Right forelimb (tissue), 1 donor: ENCODE measurements around the gene LIN9.

ENCODE experiments used
- DNase-seq: peaks from one replicate; pipeline ENCODE4 v3.0.0-alpha.2; 2018

The LIN9 gene

DNA sequence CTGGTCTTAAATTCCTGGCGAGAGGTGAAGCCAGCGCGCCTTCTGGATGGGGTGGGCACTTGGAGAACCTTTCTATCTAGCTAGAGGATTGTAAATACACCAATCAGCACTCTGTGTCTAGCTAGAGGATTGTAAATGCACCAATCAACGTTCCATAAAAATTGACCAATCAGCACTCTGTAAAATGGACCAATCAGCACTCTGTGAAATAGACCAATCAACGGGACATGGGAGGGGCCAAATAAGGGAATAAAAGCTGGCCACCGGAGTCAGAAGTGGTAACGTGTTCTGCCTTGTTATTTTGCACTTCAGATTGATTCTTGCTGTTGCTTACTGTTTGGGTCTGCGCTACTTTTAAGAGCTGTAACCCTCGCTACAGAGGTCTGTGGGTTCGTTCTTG lies 12.0 kb upstream of the LIN9 start:
- DNase-seq = no peak

DNA sequence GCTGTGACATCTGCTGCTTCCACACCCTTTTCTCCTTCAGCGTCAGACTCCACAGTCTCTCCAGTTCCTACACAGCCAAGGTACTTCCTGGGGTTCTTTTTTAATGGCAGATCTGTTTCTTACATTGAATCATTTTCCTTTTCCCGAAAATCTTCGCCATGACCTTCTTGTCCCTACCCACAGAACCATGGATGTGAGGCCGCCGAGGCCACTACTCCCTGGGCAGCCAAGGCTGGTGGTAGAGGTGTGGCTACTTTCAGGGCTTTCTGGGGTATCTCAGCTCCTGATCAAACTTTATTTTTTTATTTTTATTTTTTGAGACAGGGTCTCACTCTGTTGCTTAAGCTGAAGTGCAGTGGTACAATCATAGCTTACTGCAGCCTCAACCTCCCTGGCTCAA lies 9.5 kb upstream of the LIN9 start:
- DNase-seq = no peak

DNA sequence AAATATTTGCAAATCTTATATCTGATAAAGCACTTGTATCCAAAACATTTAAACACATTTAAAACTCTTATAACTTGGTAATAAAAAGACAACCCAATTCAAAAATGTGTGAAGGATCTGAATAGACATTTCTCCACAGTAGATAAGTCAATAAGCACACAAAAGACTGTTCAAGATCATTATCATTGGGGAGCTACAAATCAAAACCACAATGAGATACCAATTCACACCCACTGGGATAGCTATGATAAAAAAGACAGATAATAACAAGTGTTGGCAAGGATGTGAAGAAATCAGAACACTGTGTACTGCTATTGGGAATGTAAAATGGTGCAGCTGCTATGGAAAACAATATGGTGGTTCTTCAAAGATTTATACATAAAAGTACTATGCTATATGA lies 5.1 kb upstream of the LIN9 start:
- no peak for DNase-seq

DNA sequence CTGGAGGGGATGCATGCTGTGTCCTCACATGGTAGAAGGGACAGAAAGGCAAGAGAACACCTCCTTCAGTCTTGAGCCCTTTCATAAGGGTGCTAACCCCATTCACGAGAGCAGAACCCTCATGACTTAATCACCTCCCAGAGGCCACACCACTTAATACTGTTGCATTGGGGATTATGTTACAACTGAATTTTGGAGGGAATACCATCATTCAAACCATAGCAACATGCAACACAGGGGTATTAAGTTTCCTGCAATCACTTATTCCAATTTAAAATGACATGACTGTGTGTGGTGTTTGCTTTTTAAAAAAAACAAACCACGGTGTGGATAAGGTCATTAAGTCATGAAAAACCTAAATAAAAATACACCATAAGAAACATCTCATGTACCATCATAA lies 3.1 kb upstream of the LIN9 start:
- DNase-seq = no peak

DNA sequence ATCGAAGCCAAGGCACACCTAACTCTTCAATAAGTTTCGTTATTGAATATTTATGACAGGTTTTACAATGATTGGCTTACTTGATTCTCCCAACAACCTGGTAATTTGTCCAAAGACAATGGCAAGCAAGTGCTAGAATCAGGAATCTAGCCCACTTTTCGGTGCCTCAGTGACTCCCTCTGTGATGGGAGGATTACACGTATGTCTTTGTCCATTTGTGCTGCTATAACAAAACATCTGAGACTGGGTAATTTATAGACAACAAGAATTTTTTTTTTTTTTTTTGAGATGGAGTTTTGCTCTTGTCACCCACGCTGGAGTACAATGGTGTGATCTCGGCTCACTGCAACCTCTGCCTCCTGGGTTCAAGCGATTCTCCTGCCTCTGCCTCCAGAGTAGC lies 2.4 kb upstream of the LIN9 start:
- DNase-seq = no peak

DNA sequence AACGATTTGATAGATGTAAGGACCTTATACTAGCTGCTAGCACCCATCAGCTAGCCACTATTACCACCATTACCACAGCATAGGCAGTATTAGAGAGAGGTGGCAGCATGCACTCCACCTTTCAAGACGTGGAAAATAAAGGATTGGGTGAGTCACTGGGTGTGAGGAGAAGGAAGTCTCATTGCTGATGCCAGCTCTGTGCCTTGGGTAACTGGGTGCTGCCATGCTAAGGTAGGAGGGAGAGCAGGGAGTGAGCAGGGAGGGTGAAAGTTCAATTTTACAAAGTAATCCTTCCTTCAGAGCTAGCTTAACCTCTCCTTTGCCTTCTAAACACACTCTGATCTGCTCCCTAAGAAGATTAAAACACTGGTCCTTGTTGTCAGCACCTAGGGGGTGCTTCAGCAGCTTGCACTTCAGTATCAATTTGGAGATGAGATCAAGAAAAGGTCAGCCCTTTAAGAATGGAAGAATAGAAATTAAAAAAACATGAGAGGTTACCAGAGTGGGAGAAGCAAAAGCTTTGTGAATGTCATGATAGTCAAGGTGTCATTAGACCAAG lies 1.8 kb upstream of the LIN9 start:
- no peak for DNase-seq

DNA sequence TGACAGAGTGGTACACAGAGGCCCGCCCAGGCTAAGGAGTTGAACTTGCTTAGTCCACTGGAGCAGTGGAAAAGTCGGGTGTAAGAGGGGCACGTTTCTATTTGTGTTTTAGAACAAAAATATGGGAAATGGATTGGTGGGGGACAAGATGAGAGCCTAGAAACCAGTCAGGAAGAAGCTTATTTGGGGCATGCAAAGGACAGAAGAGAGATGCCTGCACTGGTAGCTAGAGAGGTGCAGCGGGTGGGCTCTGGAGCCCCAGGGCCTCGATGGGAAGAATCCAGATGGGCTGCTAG lies 1.2 kb upstream of the LIN9 start:
- no peak for DNase-seq

DNA sequence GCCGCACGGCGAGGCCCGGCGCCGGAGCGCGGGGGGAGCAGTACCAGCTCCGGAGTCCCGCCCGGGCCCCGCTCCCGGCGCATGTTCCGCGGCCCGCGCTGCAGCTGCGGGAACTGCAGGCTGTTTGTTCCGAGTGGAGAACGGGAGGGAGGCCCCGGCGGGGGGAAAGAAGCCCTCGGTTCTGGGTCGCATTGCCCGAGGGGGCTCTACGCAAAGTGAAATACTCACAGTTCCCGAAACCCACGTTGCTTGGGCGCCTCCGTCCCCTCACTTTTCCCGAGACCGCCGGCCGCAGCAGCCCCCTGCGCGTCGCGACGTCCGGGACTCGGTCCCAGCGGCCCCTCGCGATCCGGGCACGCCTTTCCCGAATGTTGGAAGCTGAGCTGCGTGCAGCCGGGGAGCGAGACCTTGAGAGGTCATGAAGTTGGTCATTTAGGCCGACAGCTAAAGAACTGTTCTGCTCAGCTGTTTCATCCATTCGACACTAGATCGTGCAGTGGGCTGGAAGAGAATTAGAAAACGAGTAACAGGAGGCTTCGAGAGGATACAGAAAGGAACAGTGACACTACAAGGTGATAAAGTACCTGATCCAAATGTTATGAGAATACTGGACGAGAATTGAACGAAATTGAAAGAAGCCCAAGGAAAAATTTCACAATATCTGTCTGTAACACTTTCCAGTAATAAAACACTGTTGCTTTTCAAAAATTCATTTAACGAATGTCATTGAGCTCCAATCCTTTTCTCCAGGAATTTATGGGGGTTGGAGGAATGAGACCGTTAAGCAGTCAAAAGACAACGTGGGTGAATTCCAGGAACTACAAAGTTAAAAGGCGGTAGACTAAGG lies 657 bp upstream of the LIN9 start:
- no peak for DNase-seq

DNA sequence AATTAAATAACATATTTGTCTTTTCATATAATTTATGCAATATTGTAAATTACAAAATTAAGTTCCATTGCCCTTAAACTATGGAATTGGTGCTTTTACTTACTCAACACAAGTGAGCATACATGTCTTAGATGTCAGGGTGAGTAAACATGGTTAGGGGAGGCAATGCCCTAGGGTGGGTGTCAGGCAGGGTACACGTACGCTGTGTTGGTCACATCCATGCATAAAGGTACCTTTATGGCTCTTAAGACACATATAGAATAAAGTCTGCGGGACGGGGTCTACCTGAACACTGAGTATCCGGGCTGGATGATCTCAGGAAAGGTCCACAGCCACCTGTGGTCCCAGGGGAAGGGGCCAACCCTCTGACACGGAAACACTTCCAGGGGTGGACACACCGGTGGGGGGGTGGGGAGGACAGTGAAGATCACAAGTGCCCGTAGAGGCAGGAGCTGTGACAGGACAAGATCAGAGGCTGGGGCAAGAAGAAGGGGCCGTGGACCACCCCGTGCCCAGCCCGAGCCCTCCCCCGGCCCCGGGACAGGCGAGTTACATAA lies 720 bp downstream of the LIN9 start:
- DNase-seq = no peak

DNA sequence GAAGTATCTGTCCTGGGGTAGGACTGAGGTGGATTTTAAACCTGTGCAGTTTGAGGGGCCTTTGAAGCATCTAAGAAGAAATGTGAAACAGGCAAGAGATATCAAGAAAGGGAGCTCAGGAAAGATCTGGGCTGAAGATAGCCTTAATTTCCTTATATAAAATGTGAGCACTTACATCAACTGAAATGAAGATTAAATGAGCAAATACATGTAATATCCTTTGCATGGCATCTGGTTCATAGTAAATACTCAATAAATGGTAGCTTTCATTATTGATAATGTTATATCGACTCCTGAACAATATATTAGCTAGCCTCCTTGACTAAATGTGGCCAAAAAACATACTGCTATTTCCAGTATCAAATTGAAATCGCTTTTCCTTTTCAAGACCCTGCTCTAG lies 2.5 kb downstream of the LIN9 start:
- DNase-seq = no peak

DNA sequence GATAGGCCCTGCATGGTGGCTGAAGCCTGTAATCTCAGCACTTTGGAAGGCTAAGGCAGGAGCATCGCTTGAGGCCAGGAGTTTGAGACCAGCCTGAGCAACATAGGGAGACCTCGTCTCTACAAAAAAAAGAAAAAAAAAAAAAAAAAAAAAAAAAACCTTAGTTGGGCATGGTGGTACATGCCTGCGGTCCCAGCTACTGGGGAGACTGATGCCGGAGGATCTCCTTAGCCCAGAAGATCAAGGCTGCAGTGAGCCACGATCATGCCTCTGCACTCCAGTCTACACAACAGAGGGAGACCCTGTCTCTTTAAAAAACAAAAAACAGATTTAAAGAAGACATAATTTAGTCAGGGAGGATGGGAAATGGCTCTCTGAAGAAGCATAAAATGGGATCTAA lies 3.8 kb downstream of the LIN9 start:
- DNase-seq = no peak

DNA sequence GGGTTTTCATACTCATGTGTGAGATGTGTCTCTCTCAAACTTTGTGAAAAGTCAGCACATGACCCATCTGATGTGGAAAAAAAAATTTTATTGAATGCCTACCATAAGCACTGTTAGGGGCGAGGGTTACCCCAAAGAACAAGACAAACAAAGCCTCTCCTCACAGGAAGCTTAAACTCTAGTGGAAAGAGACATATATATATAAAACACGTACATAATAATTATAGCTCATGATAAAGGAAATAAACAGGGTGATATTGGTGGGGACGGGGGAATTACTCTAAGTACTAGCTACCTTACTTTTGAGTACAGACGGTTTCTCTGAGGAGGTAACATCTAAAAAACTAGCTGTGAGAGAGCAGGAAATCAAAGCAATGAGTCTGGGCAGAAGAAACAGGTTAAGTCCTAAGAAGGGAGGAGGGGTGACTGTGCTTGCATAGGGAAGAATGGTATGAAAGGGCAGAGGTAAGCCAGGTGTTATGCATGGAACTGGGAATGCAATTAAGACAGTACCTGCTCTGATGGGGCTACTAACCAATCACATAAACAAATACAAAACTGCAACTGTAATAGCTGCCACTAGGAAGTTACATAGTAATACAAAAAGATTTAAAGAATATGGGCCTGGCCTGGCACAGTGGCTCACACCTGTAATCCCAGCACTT lies 4.5 kb downstream of the LIN9 start:
- DNase-seq = no peak

DNA sequence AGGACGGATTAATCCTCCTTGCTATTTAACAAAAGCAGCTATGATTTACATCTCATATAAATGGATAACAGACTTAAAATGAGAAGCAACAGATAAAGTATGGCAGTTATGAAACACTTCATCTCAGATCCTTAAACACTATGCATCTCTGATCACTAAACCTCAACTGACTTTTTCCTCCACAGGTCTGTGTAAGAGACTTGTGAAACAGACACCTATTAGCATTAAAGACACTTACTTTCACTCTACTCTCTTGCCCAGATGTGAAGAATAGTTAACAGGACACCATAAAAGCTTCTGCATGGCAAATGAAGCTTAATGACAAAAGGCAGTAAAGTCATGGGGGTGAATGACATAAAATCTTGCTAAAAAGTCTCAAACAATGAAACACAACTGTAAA lies 6.2 kb downstream of the LIN9 start:
- no peak for DNase-seq

DNA sequence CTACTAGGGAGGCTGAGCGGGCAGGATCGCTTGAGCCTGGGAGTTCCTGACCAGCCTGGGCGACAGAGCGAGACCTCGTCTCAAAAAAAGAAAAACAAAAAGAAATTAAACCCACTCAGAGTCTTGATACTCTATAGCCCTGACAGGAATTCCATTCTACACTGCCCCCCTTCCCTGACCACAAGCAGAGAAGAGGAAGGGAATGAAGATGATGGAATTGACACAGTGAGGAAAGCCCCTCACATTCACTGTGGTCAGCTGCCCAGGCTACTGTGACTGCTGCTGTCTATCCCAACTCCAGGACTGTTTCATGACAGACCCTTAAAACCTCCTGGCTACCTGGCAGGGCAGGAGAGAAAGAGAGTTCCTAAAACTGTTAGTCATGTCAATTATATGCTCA lies 12.1 kb downstream of the LIN9 start:
- no peak for DNase-seq

DNA sequence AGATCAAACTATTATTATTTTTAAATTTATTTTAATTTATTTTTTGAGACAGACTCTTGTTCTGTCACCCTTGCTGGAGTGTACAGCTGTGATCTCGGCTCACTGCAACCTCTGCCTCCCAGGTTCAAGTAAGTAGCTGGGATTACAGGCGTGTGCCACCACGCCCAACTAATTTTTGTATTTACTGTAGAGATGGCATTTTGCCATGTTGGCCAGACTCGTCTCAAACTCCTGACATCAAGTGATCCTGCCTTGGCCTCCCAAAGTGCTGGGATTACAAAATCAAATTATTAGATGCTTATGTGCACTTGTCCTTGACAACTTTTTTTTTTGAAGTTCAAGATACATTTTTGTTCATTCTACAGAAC lies 15.4 kb downstream of the LIN9 start:
- DNase-seq = no peak

DNA sequence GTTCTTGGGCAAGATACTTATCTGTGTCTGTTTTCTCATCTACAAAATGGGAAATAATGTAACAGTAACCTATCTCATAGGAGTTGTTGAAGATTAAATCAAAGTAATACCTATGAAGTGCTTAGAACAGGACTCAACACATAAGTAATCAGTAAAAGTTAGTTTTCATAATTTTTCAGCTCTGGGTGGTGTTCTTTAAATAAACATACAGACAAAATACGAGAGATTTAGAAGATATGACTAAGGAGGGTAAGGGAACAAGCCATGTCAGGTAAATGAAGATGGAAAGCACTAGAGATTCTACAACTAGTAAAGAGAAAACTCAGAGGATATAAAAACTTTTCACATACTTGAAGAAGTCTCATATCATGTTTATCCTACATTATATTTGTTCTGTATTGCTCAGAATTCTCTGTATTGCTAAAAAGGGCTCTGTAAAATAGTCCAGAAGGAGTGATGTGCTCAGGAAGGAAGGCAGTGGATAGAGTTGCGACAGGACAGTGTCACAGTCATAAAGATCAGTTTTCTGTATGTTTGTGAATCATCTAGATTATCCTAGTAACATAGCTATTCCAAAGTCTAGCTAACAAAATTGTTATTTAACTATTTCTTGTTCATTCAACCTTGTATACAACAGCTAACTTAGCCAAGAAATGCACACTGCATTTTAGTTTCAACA lies 16.0 kb downstream of the LIN9 start:
- DNase-seq = no peak

DNA sequence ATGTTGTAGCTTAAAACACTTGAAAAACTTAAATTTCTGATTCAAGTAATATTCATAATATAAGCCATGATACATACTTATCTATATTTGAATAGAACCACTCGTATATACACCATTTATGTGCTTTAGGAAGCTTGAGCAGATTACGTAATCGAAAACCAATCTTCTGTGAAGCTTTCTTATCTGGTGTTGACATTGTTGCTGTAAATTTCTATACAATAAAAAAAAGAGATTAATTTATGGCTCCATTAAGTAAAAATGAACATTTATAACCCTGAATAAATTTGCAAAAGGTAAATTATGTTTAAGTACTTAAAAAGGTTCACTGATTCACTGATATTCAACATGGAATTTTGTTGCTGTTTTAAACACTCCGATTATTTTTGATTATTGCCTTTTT lies 21.4 kb downstream of the LIN9 start:
- DNase-seq = no peak

DNA sequence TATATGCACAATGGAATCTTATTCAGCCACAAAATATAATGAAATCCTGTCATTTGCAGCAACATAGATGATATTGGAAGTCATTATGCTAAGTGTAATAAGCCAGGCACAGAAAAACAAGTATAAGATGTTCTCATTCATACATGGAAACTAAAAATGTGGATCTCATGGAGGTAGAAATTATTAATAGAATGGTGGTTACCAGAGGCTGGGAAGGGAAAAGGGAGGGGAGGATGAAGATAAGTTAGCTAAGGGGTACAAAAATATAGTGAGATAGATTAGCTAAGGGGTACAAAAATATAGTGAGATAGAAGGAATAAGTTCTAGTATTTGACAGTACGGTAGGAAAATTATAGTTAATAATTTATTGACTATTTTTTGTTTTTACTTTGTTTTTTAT lies 27.9 kb downstream of the LIN9 start:
- no peak for DNase-seq

DNA sequence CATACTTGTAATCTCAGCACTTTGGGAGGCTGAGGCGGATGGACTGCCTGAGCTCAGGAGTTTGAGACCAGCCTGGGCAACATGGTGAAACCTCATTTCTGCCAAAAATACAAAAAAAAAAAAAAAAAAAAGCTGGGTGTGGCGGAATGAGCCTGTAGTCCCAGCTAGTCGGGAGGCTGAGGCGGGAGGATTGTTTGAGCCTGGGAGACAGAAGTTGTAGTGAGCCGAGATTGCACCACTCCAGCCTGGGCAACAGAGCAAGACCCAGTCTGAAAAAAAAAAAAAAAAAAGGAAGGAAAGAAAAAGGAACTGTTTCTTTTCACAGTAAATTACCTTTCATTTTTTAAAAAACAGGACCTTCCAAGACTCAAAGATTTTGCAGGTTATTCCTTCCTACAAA lies 29.5 kb downstream of the LIN9 start:
- DNase-seq = no peak

DNA sequence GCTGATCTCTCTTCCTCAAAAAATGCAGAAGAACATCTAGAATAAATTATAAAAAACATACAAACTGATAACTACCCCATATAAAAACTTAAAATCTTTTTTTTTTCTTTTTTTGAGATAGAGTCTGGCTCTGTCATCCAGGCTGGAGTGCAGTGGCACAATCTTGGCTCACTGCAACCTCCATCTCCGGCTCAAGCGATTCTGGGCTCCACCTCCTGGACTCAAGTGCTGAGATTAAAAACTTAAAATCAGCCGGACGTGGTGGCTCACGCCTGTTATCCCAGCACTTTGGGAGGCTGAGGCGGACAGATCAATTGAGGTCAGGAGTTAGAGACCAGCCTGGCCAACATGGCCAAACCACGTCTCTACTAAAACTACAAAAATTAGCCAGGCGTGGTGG lies 31.1 kb downstream of the LIN9 start:
- no peak for DNase-seq

DNA sequence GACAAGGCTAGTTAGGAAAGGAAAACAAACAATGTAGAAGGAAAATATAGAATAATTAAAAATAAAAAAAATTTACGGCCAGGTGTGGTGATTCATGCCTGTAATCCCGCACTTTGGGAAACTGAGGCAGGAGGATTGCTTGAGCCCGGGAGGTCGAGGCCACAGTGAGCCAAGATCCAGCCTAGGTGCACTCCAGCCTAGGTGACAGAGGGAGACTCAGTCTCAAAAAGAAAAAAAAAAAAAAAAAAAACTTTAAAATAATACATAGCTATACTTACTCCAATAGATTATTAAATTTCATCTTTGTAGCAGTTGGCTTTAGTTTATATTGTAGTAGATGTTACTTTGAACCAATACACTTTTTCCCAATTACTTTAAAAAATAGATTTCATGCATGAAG lies 32.0 kb downstream of the LIN9 start:
- no peak for DNase-seq

DNA sequence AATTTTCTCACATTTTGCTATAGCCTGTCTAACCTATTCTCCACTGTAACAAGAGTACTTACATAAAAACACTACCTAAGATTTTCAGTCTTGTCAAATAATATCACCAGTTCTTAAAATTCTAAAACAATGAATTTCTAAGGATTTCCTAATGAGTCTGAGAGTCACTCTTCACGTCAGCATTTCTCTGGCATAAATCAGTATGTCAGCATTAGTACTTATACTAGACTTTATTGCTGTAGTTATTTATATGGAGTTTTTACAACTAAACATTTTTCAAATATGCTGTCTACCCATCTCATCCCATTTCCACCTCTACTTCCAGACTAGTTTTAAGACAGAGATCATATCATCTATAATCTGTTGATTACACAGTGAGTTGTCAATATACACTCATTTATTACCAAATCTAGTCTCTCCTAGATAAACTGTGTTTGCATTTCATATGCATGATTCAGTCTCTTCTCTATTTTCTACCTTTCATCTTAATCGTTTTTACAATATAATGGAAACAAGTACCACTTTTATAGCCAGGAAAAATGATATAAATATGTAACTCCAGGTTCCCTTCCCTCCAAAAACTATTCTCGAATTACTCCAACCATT lies 32.8 kb downstream of the LIN9 start:
- DNase-seq = no peak

DNA sequence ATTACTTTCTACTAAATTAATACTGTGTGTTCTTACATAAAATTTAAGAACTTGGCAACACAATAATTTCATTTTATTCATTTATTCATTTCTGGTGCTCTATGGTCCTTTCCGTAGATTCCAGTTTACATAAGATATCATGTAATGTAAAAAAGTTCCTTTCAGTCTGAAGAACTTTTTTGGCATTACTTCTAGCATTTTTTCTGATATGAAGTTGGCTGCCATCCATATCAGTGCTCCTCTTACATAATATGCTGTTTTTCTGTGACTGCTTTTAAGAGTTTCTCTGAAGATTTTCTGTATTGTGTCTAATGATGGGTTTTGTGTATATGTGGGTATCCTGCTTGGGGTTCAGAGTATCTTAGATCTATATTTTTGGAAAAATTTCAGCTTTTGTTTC lies 34.8 kb downstream of the LIN9 start:
- DNase-seq = no peak
